ENCODE results near the gene SPTLC3.

The SPTLC3 gene

GRCh38 chr20:13041574-13042457 is 33.0 kb downstream of the SPTLC3 start:
- H3K4me3 ChIP-seq (ENCODE audit: low read depth, low read length) = no peak overlapping the region
- TF ChIP-seq, protein P1, sequence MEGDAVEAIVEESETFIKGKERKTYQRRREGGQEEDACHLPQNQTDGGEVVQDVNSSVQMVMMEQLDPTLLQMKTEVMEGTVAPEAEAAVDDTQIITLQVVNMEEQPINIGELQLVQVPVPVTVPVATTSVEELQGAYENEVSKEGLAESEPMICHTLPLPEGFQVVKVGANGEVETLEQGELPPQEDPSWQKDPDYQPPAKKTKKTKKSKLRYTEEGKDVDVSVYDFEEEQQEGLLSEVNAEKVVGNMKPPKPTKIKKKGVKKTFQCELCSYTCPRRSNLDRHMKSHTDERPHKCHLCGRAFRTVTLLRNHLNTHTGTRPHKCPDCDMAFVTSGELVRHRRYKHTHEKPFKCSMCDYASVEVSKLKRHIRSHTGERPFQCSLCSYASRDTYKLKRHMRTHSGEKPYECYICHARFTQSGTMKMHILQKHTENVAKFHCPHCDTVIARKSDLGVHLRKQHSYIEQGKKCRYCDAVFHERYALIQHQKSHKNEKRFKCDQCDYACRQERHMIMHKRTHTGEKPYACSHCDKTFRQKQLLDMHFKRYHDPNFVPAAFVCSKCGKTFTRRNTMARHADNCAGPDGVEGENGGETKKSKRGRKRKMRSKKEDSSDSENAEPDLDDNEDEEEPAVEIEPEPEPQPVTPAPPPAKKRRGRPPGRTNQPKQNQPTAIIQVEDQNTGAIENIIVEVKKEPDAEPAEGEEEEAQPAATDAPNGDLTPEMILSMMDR (IDR thresholded peaks at IDR 0.05; ENCODE audit: borderline replicate concordance, insufficient read depth, low read depth, low read length) = no peak

DNA sequence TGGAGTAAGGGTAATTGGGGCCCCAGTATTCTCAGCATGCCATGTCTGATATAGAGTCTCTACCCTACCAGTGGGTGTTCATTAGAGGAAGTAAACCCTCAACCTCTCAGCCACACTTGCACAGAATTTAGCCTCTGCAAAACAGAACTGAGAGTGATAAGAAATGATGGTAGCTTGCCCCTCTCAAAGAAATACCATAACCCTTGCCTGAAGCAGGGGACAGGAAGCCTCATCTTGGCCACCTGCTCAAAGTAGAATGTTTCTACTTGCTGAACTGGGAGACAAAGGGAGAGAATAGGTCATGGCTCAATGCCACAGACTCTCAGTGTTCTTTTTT is 33.7 kb downstream of the SPTLC3 start:
- no peak overlapping the region for H3K4me3 ChIP-seq (ENCODE audit: low read depth, low read length)
- TF ChIP-seq, protein P1 (IDR thresholded peaks at IDR 0.05; ENCODE audit: borderline replicate concordance, insufficient read depth, low read depth, low read length) = no peak

GRCh38 chr20:13046409-13046808 is 37.6 kb downstream of the SPTLC3 start:
- no peak overlapping the region for H3K4me3 ChIP-seq (ENCODE audit: low read depth, low read length)
- TF ChIP-seq, protein P1 (IDR thresholded peaks at IDR 0.05; ENCODE audit: borderline replicate concordance, insufficient read depth, low read depth, low read length) = no peak

- no peak overlapping the region for H3K4me3 ChIP-seq (ENCODE audit: low read depth, low read length)
- TF ChIP-seq, protein P1 (IDR thresholded peaks at IDR 0.05; ENCODE audit: borderline replicate concordance, insufficient read depth, low read depth, low read length) = no peak
These were observed 45.2 kb downstream of the SPTLC3 start for GRCh38 chr20:13054011-13054410.

GRCh38 chr20:13058666-13059389 is 50.1 kb downstream of the SPTLC3 start:
- TF ChIP-seq, protein P1 (IDR thresholded peaks at IDR 0.05; ENCODE audit: borderline replicate concordance, insufficient read depth, low read depth, low read length) = no peak
- H3K4me3 ChIP-seq (ENCODE audit: low read depth, low read length) = no peak overlapping the region

GRCh38 chr20:13059398-13060136 is 50.8 kb downstream of the SPTLC3 start:
- TF ChIP-seq, protein P1 (IDR thresholded peaks at IDR 0.05; ENCODE audit: borderline replicate concordance, insufficient read depth, low read depth, low read length) = no peak
- no peak overlapping the region for H3K4me3 ChIP-seq (ENCODE audit: low read depth, low read length)

All from GM12875 (cell line).